Measurements from ENCODE around the gene KDELR1. TPM values are rescaled to one million over a fixed set of nuclear protein-coding genes. Genes with fewer than 3 reads are reported as not detected.
"Not testable (repeated sequence)": the region's sequence is repeated elsewhere in the genome, so short reads cannot be mapped to it uniquely, and the experiment has no call there.

The KDELR1 gene
- total RNA-seq, 1 donor from 2014 or later: 144 TPM

DNA sequence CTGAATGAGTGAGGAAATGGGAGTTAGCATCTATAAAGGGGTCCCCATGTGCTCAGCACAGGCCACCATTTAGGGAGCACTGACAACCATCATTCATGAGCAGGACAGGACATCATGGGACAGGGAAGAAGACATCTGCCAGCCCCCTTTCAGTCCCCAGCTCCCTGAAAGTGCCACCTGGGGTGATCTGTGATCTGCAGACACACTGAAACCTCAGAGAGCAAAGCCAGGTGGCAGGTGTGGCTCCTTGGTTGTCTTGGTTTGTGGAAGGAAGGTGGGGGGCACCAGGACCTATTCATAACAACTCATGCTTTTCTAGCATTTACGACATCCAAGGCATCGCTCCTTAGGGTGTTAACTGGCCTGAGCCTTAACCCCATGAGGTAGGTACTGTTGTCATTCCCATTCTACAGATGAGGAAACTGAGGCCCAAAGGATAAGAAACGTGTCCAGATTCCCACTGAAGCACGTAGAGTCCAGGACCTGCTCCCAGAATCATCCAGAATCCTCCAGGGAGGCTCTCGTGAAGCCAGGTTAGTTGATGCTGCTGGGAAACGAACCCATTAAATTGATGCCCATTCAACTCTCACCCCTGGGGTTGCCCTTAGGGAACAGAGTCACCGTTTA is 5.8 kb downstream of the KDELR1 start:
- TF ChIP-seq, protein P1, sequence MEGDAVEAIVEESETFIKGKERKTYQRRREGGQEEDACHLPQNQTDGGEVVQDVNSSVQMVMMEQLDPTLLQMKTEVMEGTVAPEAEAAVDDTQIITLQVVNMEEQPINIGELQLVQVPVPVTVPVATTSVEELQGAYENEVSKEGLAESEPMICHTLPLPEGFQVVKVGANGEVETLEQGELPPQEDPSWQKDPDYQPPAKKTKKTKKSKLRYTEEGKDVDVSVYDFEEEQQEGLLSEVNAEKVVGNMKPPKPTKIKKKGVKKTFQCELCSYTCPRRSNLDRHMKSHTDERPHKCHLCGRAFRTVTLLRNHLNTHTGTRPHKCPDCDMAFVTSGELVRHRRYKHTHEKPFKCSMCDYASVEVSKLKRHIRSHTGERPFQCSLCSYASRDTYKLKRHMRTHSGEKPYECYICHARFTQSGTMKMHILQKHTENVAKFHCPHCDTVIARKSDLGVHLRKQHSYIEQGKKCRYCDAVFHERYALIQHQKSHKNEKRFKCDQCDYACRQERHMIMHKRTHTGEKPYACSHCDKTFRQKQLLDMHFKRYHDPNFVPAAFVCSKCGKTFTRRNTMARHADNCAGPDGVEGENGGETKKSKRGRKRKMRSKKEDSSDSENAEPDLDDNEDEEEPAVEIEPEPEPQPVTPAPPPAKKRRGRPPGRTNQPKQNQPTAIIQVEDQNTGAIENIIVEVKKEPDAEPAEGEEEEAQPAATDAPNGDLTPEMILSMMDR (conservative IDR thresholded peaks at IDR 0.05; ENCODE audit: low read depth, low read length): no peak
- no peak overlapping the region for H3K4me3 ChIP-seq (ENCODE audit: low read depth, low read length)
- no peak for DNase-seq (ENCODE audit: low read depth)

GRCh38 chr19:48382286-48382685 is 9.1 kb downstream of the KDELR1 start:
- DNase-seq (ENCODE audit: low read depth): no peak
- TF ChIP-seq, protein P1 (conservative IDR thresholded peaks at IDR 0.05; ENCODE audit: low read depth, low read length): no peak
- H3K4me3 ChIP-seq (ENCODE audit: low read depth, low read length): no peak overlapping the region

- DNase-seq (ENCODE audit: low read depth): no peak
- TF ChIP-seq, protein P1 (conservative IDR thresholded peaks at IDR 0.05; ENCODE audit: low read depth, low read length): no peak
- no peak overlapping the region for H3K4me3 ChIP-seq (ENCODE audit: low read depth, low read length)
Measured at GRCh38 chr19:48381178-48381950, 10.0 kb downstream of the KDELR1 start.

DNA sequence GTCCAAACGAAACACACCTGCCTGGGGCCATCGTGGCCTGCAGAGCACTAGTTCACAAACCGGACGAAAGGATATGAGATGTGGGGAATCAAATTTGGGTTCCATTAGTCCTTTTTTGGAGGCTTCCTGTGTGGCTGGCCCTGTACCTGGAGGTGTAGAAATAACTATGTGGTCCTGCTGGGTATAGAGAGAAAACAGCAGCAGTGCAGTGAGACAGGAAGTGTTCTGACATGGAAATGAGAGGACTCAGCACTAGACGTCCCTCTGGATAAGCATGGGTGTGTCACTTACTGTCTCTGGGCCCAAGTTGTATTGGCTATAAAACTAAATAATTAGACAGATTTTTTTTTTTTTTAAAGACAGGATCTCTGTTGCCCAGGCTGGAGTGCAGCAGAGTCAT is 12.3 kb downstream of the KDELR1 start:
- TF ChIP-seq, protein P1 (conservative IDR thresholded peaks at IDR 0.05; ENCODE audit: low read depth, low read length): no peak
- no peak overlapping the region for H3K4me3 ChIP-seq (ENCODE audit: low read depth, low read length)
- DNase-seq (ENCODE audit: low read depth): no peak

DNA sequence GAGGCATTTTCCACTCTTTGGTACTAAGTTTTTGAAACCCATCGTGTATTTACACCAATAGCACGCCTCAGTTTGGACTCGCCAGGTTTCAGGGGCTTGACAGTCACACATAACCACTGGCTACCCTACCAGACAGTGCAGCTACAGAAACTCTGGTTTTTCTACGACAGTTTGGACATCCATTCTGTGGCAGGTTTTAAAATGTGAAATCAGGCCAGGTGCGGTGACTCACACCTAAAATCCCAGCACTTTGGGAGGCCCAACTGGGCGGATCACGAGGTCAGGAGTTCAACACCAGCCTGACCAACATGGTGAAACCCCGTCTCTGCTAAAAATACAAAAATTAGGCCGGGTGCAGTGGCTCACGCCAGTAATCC is 13.2 kb downstream of the KDELR1 start:
- no peak for DNase-seq (ENCODE audit: low read depth)
- TF ChIP-seq, protein P1 (conservative IDR thresholded peaks at IDR 0.05; ENCODE audit: low read depth, low read length): no peak
- H3K4me3 ChIP-seq (ENCODE audit: low read depth, low read length): no peak overlapping the region

DNA sequence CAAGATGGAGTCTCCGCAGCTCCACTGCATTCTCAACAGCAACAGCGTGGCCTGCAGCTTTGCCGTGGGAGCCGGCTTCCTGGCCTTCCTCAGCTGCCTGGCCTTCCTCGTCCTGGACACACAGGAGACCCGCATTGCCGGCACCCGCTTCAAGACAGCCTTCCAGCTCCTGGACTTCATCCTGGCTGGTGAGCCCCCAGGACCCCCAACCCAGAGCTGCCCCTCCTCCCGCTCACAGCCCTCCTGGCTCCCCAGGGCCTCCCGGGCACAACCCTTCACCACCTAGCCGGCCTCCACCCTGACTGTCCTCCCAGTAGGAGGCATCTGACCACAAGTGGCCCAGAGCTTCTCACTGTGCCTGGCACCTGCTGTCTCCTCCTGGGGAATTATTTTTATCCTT is 17.8 kb downstream of the KDELR1 start:
- H3K4me3 ChIP-seq (ENCODE audit: low read depth, low read length): no peak overlapping the region
- TF ChIP-seq, protein P1 (conservative IDR thresholded peaks at IDR 0.05; ENCODE audit: low read depth, low read length): no peak
- no peak for DNase-seq (ENCODE audit: low read depth)

DNA sequence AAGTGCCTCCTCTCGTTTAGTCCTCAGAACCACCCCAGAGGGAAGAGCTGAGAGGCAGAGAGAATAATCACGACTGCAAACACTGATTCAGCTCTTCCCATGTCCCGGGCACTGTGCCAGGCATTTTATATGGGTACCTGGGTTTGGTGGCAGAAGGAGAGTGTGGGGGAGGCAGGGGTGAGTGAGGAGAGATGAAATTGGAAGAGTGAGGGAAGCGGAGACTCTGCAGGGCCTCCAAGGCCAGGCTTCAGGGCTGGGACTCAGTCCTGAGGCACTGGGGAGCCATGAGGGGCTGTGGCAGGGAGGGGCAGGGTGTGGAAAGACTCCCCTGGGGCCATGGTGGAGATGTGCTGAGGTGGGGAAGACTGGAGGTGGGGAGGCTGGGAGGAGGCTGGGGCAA is 18.4 kb downstream of the KDELR1 start:
- H3K4me3 ChIP-seq (ENCODE audit: low read depth, low read length): no peak overlapping the region
- no peak for DNase-seq (ENCODE audit: low read depth)
- TF ChIP-seq, protein P1 (conservative IDR thresholded peaks at IDR 0.05; ENCODE audit: low read depth, low read length): no peak

DNA sequence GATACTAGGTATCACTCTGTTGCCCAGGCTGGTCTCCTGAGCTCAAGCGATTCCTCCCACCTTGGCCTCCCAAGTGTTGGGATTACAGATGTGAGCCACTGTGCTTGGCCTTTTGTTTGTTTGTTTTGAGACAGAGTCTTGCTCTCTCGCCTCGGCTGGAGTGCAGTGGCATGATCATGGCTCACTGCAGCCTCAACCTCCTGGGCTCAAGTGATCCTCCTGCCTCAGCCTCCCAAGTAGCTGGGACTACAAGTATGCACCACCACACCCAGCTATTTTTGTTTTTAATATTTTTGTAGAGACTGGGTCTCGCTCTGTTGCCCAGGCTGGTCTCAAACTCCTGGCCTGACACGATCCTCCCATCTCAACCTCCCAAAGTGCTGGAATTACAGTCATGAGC is 19.6 kb downstream of the KDELR1 start:
- DNase-seq (ENCODE audit: low read depth): not testable (repeated sequence)

More for the DNA sequence above, 19.6 kb downstream of the KDELR1 start:
- not testable (repeated sequence) for H3K4me3 ChIP-seq (ENCODE audit: low read depth, low read length)

All from epithelial cell of proximal tubule (primary cell).